ENCODE data around the gene CTNND2.

GRCh38 chr5:11251247-11251646 is 653.0 kb downstream of the CTNND2 start:
- TF ChIP-seq, protein P1, sequence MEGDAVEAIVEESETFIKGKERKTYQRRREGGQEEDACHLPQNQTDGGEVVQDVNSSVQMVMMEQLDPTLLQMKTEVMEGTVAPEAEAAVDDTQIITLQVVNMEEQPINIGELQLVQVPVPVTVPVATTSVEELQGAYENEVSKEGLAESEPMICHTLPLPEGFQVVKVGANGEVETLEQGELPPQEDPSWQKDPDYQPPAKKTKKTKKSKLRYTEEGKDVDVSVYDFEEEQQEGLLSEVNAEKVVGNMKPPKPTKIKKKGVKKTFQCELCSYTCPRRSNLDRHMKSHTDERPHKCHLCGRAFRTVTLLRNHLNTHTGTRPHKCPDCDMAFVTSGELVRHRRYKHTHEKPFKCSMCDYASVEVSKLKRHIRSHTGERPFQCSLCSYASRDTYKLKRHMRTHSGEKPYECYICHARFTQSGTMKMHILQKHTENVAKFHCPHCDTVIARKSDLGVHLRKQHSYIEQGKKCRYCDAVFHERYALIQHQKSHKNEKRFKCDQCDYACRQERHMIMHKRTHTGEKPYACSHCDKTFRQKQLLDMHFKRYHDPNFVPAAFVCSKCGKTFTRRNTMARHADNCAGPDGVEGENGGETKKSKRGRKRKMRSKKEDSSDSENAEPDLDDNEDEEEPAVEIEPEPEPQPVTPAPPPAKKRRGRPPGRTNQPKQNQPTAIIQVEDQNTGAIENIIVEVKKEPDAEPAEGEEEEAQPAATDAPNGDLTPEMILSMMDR (conservative IDR thresholded peaks at IDR 0.05 in 1 of 2, IDR thresholded peaks at IDR 0.05 in 1 of 2; ENCODE audit: extremely low read depth in 1 of 2, insufficient read depth in 1 of 2, low read depth in 1 of 2, low read length in 2 of 2), result no peak
- no peak for TF ChIP-seq EZH2 (IDR thresholded peaks at IDR 0.05; ENCODE audit: borderline replicate concordance, low read length)
